ENCODE data around the gene COL6A2.

DNA sequence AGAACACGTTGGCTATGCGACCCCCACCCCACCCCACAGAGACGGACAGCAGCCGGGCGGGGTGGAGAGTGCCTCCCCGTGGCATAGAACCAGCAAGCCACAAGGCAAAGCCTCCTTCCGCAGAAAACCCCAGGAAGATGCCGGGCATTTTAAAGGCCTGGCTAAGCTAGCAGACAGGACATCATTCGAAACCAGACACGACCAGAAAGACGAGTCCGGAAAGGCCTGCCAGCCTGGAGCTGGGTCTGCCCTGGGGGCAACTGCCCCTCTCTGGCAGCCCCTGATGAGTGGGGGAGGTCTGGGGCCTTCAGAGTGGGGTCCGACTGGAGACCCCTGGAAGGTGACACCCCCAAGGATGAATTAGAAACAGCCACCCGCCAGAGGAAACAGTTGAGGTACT is 48.9 kb downstream of the COL6A2 start:
- TF ChIP-seq POLR2A (IDR thresholded peaks at IDR 0.05; ENCODE audit: low read depth) = no peak
- no peak for TF ChIP-seq CTCF (IDR thresholded peaks at IDR 0.05)
- no peak for TF ChIP-seq POLR2AphosphoS5 (IDR thresholded peaks at IDR 0.05)
- TF ChIP-seq EP300 (IDR thresholded peaks at IDR 0.05) = no peak

All from esophagus muscularis mucosa (tissue), 4 donors.